ENCODE measurements around the gene ZMIZ1.

ZMIZ1 gene

GRCh38 chr10:79167537-79167936 lies 98.8 kb downstream of the ZMIZ1 start:
- DNase-seq (ENCODE audit: low read depth in 1 of 2, low spot score in 1 of 2) = no peak

GRCh38 chr10:79168210-79168609 lies 99.4 kb downstream of the ZMIZ1 start:
- no peak for DNase-seq (ENCODE audit: low read depth in 1 of 2, low spot score in 1 of 2)

- no peak for DNase-seq (ENCODE audit: low read depth in 1 of 2, low spot score in 1 of 2)
Observed at GRCh38 chr10:79170226-79170752, 101.5 kb downstream of the ZMIZ1 start.

- DNase-seq (ENCODE audit: low read depth in 1 of 2, low spot score in 1 of 2) = no peak
Observed at GRCh38 chr10:79170993-79171392, 102.2 kb downstream of the ZMIZ1 start.

- DNase-seq (ENCODE audit: low read depth in 1 of 2, low spot score in 1 of 2) = no peak
Observed at GRCh38 chr10:79171504-79171903, 102.7 kb downstream of the ZMIZ1 start.

- DNase-seq (ENCODE audit: low read depth in 1 of 2, low spot score in 1 of 2) = no peak
Observed at GRCh38 chr10:79172881-79173280, 104.1 kb downstream of the ZMIZ1 start.

GRCh38 chr10:79173582-79174262 lies 105.0 kb downstream of the ZMIZ1 start:
- DNase-seq (ENCODE audit: low read depth in 1 of 2, low spot score in 1 of 2) = no peak

- no peak for DNase-seq (ENCODE audit: low read depth in 1 of 2, low spot score in 1 of 2)
Observed at GRCh38 chr10:79176052-79176501, 107.3 kb downstream of the ZMIZ1 start.

- no peak for DNase-seq (ENCODE audit: low read depth in 1 of 2, low spot score in 1 of 2)
Observed at GRCh38 chr10:79176949-79177602, 108.3 kb downstream of the ZMIZ1 start.

GRCh38 chr10:79178070-79178576 lies 109.4 kb downstream of the ZMIZ1 start:
- DNase-seq (ENCODE audit: low read depth in 1 of 2, low spot score in 1 of 2) = no peak

GRCh38 chr10:79178614-79179163 lies 109.9 kb downstream of the ZMIZ1 start:
- no peak for DNase-seq (ENCODE audit: low read depth in 1 of 2, low spot score in 1 of 2)

- no peak for DNase-seq (ENCODE audit: low read depth in 1 of 2, low spot score in 1 of 2)
Observed at GRCh38 chr10:79179164-79179956, 110.6 kb downstream of the ZMIZ1 start.

- DNase-seq (ENCODE audit: low read depth in 1 of 2, low spot score in 1 of 2) = no peak
Observed at GRCh38 chr10:79179957-79180309, 111.2 kb downstream of the ZMIZ1 start.

- no peak for DNase-seq (ENCODE audit: low read depth in 1 of 2, low spot score in 1 of 2)
Observed at GRCh38 chr10:79180414-79181221, 111.9 kb downstream of the ZMIZ1 start.

GRCh38 chr10:79181227-79181626 lies 112.5 kb downstream of the ZMIZ1 start:
- DNase-seq (ENCODE audit: low read depth in 1 of 2, low spot score in 1 of 2) = no peak

- no peak for DNase-seq (ENCODE audit: low read depth in 1 of 2, low spot score in 1 of 2)
Observed at GRCh38 chr10:79181698-79182521, 113.1 kb downstream of the ZMIZ1 start.

- no peak for DNase-seq (ENCODE audit: low read depth in 1 of 2, low spot score in 1 of 2)
Observed at GRCh38 chr10:79182781-79183467, 114.2 kb downstream of the ZMIZ1 start.

GRCh38 chr10:79183468-79183865 lies 114.7 kb downstream of the ZMIZ1 start:
- DNase-seq (ENCODE audit: low read depth in 1 of 2, low spot score in 1 of 2) = no peak

GRCh38 chr10:79184145-79184625 lies 115.4 kb downstream of the ZMIZ1 start:
- no peak for DNase-seq (ENCODE audit: low read depth in 1 of 2, low spot score in 1 of 2)
